ENCODE measurements around the gene LRRC75A. TPM values are rescaled to one million over a fixed set of nuclear protein-coding genes. Genes with fewer than 3 reads are reported as not detected.

The LRRC75A gene
- total and polyA plus RNA-seq, 4 donors, result 0.08 to 22.6 (median 0.37) TPM

DNA sequence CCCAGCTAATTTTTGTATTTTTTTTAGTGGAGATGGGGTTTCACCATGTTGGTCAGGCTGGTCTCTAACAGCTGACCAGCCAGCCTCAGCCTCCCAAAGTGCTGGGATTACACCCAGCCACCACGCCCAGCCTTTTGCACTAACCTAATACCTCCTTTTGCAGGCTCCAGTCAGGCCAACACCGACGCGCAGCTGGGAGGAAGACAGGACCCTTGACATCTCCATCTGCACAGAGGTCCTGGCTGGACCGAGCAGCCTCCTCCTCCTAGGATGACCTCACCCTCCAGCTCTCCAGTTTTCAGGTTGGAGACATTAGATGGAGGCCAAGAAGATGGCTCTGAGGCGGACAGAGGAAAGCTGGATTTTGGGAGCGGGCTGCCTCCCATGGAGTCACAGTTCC lies 74.6 kb downstream of the LRRC75A start:
- Histone ChIP-seq H3K4me3 (ENCODE audit: low read depth in 1 of 3, low read length in 3 of 3) (no peak overlapping the region), H3K4me1 (ENCODE audit: control insufficient read depth in 4 of 4, insufficient read depth in 4 of 4, low read length in 3 of 4) (no peaks in the 10 kb centered on the region), H3K27me3 (ENCODE audit: control insufficient read depth in 4 of 4, insufficient read depth in 4 of 4, low read length in 3 of 4) (no peaks in the 10 kb centered on the region), H3K9me3 (ENCODE audit: control insufficient read depth in 4 of 4, low read length in 3 of 4) (no peaks in the 10 kb centered on the region), H3K36me3 (ENCODE audit: control insufficient read depth in 4 of 4, insufficient read depth in 3 of 4, low read depth in 1 of 4, low read length in 3 of 4) (no peaks in the 10 kb centered on the region), H3K9ac (ENCODE audit: low read depth in 1 of 2, low read length in 2 of 2) (no peak overlapping the region), H3K27ac (ENCODE audit: low read depth in 1 of 2, low read length in 2 of 2) (no peak overlapping the region)
- 93% methylated on average over 7 of the region's 7 CpGs for WGBS
- DNase-seq (ENCODE audit: low spot score), result no peak
- TF ChIP-seq YY1 (IDR thresholded peaks at IDR 0.05), result no peak
- TF ChIP-seq SP1 (IDR thresholded peaks at IDR 0.05), result no peak
- TF ChIP-seq FOXA1 (IDR thresholded peaks at IDR 0.05), result no peak
- TF ChIP-seq TAF1 (conservative IDR thresholded peaks at IDR 0.05), result no peak
- TF ChIP-seq GABPA (IDR thresholded peaks at IDR 0.05 in 1 of 2, conservative IDR thresholded peaks at IDR 0.05 in 1 of 2), result no peak
- no peak for TF ChIP-seq RAD21 (IDR thresholded peaks at IDR 0.05)
- TF ChIP-seq NR2F2 (IDR thresholded peaks at IDR 0.05), result no peak
- no peak for TF ChIP-seq HNF4A (conservative IDR thresholded peaks at IDR 0.05)
- TF ChIP-seq CTCF (IDR thresholded peaks at IDR 0.05; ENCODE audit: low read depth, low read length, missing input control), result no peak
- TF ChIP-seq, protein P1, sequence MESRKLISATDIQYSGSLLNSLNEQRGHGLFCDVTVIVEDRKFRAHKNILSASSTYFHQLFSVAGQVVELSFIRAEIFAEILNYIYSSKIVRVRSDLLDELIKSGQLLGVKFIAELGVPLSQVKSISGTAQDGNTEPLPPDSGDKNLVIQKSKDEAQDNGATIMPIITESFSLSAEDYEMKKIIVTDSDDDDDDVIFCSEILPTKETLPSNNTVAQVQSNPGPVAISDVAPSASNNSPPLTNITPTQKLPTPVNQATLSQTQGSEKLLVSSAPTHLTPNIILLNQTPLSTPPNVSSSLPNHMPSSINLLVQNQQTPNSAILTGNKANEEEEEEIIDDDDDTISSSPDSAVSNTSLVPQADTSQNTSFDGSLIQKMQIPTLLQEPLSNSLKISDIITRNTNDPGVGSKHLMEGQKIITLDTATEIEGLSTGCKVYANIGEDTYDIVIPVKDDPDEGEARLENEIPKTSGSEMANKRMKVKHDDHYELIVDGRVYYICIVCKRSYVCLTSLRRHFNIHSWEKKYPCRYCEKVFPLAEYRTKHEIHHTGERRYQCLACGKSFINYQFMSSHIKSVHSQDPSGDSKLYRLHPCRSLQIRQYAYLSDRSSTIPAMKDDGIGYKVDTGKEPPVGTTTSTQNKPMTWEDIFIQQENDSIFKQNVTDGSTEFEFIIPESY (IDR thresholded peaks at IDR 0.05), result no peak
- TF ChIP-seq EGR1 (IDR thresholded peaks at IDR 0.05; ENCODE audit: low read depth in 2 of 2), result no peak
- TF ChIP-seq, protein P2, sequence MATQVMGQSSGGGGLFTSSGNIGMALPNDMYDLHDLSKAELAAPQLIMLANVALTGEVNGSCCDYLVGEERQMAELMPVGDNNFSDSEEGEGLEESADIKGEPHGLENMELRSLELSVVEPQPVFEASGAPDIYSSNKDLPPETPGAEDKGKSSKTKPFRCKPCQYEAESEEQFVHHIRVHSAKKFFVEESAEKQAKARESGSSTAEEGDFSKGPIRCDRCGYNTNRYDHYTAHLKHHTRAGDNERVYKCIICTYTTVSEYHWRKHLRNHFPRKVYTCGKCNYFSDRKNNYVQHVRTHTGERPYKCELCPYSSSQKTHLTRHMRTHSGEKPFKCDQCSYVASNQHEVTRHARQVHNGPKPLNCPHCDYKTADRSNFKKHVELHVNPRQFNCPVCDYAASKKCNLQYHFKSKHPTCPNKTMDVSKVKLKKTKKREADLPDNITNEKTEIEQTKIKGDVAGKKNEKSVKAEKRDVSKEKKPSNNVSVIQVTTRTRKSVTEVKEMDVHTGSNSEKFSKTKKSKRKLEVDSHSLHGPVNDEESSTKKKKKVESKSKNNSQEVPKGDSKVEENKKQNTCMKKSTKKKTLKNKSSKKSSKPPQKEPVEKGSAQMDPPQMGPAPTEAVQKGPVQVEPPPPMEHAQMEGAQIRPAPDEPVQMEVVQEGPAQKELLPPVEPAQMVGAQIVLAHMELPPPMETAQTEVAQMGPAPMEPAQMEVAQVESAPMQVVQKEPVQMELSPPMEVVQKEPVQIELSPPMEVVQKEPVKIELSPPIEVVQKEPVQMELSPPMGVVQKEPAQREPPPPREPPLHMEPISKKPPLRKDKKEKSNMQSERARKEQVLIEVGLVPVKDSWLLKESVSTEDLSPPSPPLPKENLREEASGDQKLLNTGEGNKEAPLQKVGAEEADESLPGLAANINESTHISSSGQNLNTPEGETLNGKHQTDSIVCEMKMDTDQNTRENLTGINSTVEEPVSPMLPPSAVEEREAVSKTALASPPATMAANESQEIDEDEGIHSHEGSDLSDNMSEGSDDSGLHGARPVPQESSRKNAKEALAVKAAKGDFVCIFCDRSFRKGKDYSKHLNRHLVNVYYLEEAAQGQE (IDR thresholded peaks at IDR 0.05), result no peak
- TF ChIP-seq, protein P3, sequence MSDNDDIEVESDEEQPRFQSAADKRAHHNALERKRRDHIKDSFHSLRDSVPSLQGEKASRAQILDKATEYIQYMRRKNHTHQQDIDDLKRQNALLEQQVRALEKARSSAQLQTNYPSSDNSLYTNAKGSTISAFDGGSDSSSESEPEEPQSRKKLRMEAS (IDR thresholded peaks at IDR 0.05), result no peak
- TF ChIP-seq, protein P4, sequence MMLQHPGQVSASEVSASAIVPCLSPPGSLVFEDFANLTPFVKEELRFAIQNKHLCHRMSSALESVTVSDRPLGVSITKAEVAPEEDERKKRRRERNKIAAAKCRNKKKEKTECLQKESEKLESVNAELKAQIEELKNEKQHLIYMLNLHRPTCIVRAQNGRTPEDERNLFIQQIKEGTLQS (IDR thresholded peaks at IDR 0.05), result no peak
- no peak for TF ChIP-seq FOXA2 (IDR thresholded peaks at IDR 0.05)
- TF ChIP-seq HNF4G (IDR thresholded peaks at IDR 0.05), result no peak
- TF ChIP-seq JUND (IDR thresholded peaks at IDR 0.05), result no peak
- no peak for TF ChIP-seq RXRA (IDR thresholded peaks at IDR 0.05)
